Gastrocnemius medialis (tissue), 4 donors: ENCODE measurements around the gene JPH2. TPM values are rescaled to one million over a fixed set of nuclear protein-coding genes. Genes with fewer than 3 reads are reported as not detected.

Source experiments
- ATAC-seq, 2 donors: fragments of 150-250 bp; one replicate each; pipeline ENCODE4 v1.9.1; 2016
- DNase-seq, 2 donors: peaks; one replicate each; pipeline ENCODE4 v3.0.0-alpha.2; 2019
- H3K27ac ChIP-seq, 4 donors: fragments of 200-600 bp; sonication (generic); 1 replicate in 1 of 4; 2 replicates in 3 of 4; pipeline ENCODE4 v1.5.1; 2016 to 2018; ENCODE audit warnings: mild to moderate bottlenecking in 2 of 4, moderate library complexity in 1 of 4
- H3K27me3 ChIP-seq, 3 donors: fragments of 200-600 bp; sonication (generic) in 2 of 3; 1 replicate in 1 of 3; 2 replicates in 2 of 3; pipeline versions ENCODE4 v1.5.1 to v1.6.0; 2016 to 2019; ENCODE audit warnings: mild to moderate bottlenecking in 1 of 3, moderate library complexity in 1 of 3
- H3K36me3 ChIP-seq, 2 donors: fragments of 200-600 bp; sonication (generic) in 1 of 2; one replicate each; pipeline ENCODE4 v1.5.1; 2017 to 2018
- H3K4me1 ChIP-seq, 2 donors: fragments of 200-600 bp; sonication (generic) in 1 of 2; one replicate each; pipeline ENCODE4 v1.5.1; 2016 to 2017; ENCODE audit warnings: mild to moderate bottlenecking in 2 of 2
- H3K4me3 ChIP-seq, 4 donors: fragments of 200-600 bp; sonication (generic) in 3 of 4; 1 replicate in 1 of 4; 2 replicates in 3 of 4; pipeline ENCODE4 v1.5.1; 2016 to 2019; ENCODE audit warnings: mild to moderate bottlenecking in 2 of 4
- H3K9me3 ChIP-seq, 3 donors: fragments of 200-600 bp; sonication (generic) in 2 of 3; 1 replicate in 1 of 3; 2 replicates in 2 of 3; pipeline ENCODE4 v1.5.1; 2016 to 2019
- CTCF ChIP-seq, 5 experiments: fragments of 450-650 bp in 3 of 5; fragments of 200-600 bp in 2 of 5; sonication (generic) in 2 of 5; IDR thresholded peaks in 4 of 5; conservative IDR thresholded peaks in 1 of 5; 1 replicate in 4 of 5; 2 replicates in 1 of 5; pipeline ENCODE4 v1.5.1; 2016 to 2019; ENCODE audit warnings: antibody characterized with exemption in 5 of 5, mild to moderate bottlenecking in 3 of 5, moderate library complexity in 3 of 5
- POLR2A ChIP-seq, 2 donors: fragments of 450-650 bp; IDR thresholded peaks; one replicate each; pipeline ENCODE4 v1.6.1; 2017; ENCODE audit warnings: antibody characterized with exemption in 2 of 2, mild to moderate bottlenecking in 2 of 2, moderate library complexity in 2 of 2
- in situ Hi-C, 4 donors: fragments of 200-750 bp; cut with MboI; loops; one replicate each; pipeline versions ENCODE4 v1.15.0 to v1.8.0; 2017; ENCODE audit warnings: low sequenced_read_pairs in 4 of 4
- intact Hi-C: fragments of 100-400 bp; cut with DNase I; formaldehyde crosslinking; loops from one replicate; pipeline ENCODE4 v1.15.1; 2023; ENCODE audit warnings: low total_unique reads
- total RNA-seq, 4 donors: library from RNA; depleted of rRNA; stranded (reverse); fragments of >200 nt; gene quantifications; one replicate each; pipeline versions ENCODE4 v1.1.0 to v1.2.3, GENCODE V29; 2016

The JPH2 gene
- total RNA-seq, 4 donors from 2014 or later, result 18.3 to 86.6 (median 38.0) TPM

DNA sequence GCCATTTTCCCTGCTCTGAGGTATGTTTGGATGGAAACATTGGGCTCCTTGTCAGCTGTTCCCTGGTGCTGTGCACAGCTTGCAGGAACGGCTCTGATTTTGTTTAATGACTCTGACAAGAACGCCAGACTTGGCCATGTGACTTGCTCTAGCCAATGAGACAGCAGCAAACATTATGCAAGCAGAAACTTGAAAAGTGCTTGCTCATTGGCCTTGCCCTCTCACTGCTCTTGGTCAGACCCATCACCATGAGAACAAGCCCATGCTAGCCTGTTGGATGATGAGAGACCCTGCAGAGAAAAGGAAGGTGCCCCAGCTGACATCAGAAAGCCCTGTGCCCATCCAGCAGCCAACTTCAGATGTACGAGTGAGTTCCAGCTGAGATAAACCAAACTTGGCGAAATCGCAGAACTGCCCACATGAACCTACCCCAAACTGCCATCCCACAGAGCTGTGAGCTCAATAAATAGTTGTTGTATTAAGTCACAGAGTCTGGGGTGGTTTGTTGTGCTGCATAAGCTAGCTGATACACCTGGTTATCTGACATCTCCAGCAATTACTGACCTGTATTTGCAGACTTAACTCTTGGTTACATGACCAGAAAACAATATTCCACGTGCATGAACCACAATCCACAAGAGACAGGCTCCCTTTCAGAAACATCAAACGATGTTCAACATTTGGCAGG is 96.9 kb downstream of the JPH2 start:
- H3K36me3 ChIP-seq, result no peaks in the 10 kb centered on the region
- ATAC-seq (peak in 1 of 2 donors; percentile 68), DNase-seq (peak in 1 of 2 donors; percentile 27)
- in situ Hi-C loops, result loop anchor here in 3 of 4 donors (5.0 to 25.0 kb wide), 3 partner anchors 333 to 653 kb away; no protein-coding TSS in a partner anchor
- no peaks in the 10 kb centered on the region for H3K27me3 ChIP-seq
- no peaks in the 10 kb centered on the region for H3K4me1 ChIP-seq
- TF ChIP-seq POLR2A (IDR thresholded peaks at IDR 0.05), result no peak
- no peak for TF ChIP-seq CTCF (IDR thresholded peaks at IDR 0.05 in 4 of 5, conservative IDR thresholded peaks at IDR 0.05 in 1 of 5)
- no peak overlapping the region for H3K27ac ChIP-seq
- H3K9me3 ChIP-seq, result no peaks in the 10 kb centered on the region
- intact Hi-C loops, result no loop called here
- H3K4me3 ChIP-seq, result no peak overlapping the region

DNA sequence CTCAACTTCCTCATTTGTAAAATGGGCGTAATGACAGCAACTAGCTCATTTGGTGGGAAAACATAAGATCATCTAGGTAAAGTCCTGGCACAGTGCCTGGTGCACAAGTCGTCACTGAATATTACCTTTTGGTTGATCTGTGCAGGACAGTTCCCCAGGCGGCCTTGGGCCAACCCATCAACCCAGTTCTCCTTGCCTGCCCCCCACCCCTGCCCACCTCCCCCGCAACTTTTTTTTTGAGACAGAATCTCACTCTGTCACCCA is 99.2 kb downstream of the JPH2 start:
- H3K9me3 ChIP-seq, result no peaks in the 10 kb centered on the region
- TF ChIP-seq CTCF (IDR thresholded peaks at IDR 0.05 in 4 of 5, conservative IDR thresholded peaks at IDR 0.05 in 1 of 5) (no peak), POLR2A (IDR thresholded peaks at IDR 0.05) (no peak)
- no peaks in the 10 kb centered on the region for H3K36me3 ChIP-seq
- in situ Hi-C loops (loop anchor here in 3 of 4 donors (5.0 to 25.0 kb wide), 3 partner anchors 330 to 650 kb away; no protein-coding TSS in a partner anchor), intact Hi-C loops (no loop called here)
- no peak overlapping the region for H3K4me3 ChIP-seq
- H3K27ac ChIP-seq, result no peak overlapping the region
- peaks cover 8 to 10% of the 10 kb centered on the region in 2 donors for H3K4me1 ChIP-seq
- no peaks in the 10 kb centered on the region for H3K27me3 ChIP-seq
- no peak for ATAC-seq
- DNase-seq, result peak in 1 of 2 donors; percentile 8

- in situ Hi-C loops, result loop anchor here in 3 of 4 donors (5.0 to 25.0 kb wide), 3 partner anchors 330 to 650 kb away; no protein-coding TSS in a partner anchor
- ATAC-seq, result no peak
- no peaks in the 10 kb centered on the region for H3K9me3 ChIP-seq
- DNase-seq, result peak in 1 of 2 donors; percentile 4
- TF ChIP-seq POLR2A (IDR thresholded peaks at IDR 0.05), result no peak
- no peak for TF ChIP-seq CTCF (IDR thresholded peaks at IDR 0.05 in 4 of 5, conservative IDR thresholded peaks at IDR 0.05 in 1 of 5)
- H3K4me3 ChIP-seq, result no peak overlapping the region
- no peak overlapping the region for H3K27ac ChIP-seq
- H3K36me3 ChIP-seq, result no peaks in the 10 kb centered on the region
- no peaks in the 10 kb centered on the region for H3K27me3 ChIP-seq
- intact Hi-C loops, result no loop called here
- H3K4me1 ChIP-seq, result peaks cover 12 to 15% of the 10 kb centered on the region in 2 donors
Measured at GRCh38 chr20:44087051-44087856, 99.7 kb downstream of the JPH2 start.

GRCh38 chr20:44085616-44086434 is 101.2 kb downstream of the JPH2 start:
- no peak for ATAC-seq
- Histone ChIP-seq H3K4me1 (peaks cover 12 to 16% of the 10 kb centered on the region in 2 donors), H3K36me3 (no peaks in the 10 kb centered on the region), H3K27me3 (no peaks in the 10 kb centered on the region), H3K9me3 (no peaks in the 10 kb centered on the region), H3K4me3 (no peak overlapping the region), H3K27ac (no peak overlapping the region)
- intact Hi-C loops (no loop called here), in situ Hi-C loops (loop anchor here in 3 of 4 donors (5.0 to 25.0 kb wide), 3 partner anchors 329 to 649 kb away; no protein-coding TSS in a partner anchor)
- TF ChIP-seq POLR2A (IDR thresholded peaks at IDR 0.05), result no peak
- TF ChIP-seq CTCF (IDR thresholded peaks at IDR 0.05 in 4 of 5, conservative IDR thresholded peaks at IDR 0.05 in 1 of 5), result no peak
- DNase-seq, result peak in 1 of 2 donors; percentile 6
